ENCODE measurements around the gene SCIN. TPM values are rescaled to one million over a fixed set of nuclear protein-coding genes. Genes with fewer than 3 reads are reported as not detected.
"Not testable (repeated sequence)": the region's sequence is repeated elsewhere in the genome, so short reads cannot be mapped to it uniquely, and the experiment has no call there.

The SCIN gene
- total RNA-seq, result under 0.01 and 0.18 TPM in 2 replicates

DNA sequence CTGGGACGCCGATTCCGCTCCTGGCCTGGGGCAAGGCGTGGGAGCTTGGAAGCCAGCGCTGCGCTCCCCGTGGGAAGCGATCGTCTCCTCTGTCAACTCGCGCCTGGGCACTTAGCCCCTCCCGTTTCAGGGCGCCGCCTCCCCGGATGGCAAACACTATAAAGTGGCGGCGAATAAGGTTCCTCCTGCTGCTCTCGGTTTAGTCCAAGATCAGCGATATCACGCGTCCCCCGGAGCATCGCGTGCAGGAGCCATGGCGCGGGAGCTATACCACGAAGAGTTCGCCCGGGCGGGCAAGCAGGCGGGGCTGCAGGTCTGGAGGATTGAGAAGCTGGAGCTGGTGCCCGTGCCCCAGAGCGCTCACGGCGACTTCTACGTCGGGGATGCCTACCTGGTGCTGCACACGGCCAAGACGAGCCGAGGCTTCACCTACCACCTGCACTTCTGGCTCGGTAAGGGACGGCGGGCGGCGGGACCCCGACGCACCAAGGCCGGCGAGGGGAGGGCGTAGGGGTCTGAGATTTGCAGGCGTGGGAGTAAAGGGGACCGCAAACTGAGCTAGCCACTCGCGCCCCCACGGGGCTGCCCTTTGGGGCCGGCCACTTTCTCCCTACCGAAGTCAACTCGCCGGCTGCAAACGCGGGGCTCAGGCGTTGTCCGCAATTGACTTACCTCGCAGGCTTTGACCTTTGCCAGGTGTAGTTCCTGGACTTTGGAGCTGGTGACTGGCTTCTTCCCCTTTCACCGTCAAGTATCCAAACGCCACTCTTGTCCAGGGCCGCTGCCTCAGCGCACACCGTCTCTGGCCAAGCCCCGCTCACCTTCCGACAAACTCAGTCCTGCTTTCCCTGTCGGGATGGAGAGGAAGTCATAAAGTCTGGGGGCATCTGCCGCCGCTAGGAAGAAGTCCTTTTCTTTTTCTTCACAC lies at the start of gene SCIN:
SCIN (plus strand) TSS at position 187 of the 928 bp plus-strand sequence; CDS start at position 254, 67 bp downstream.
- DNase-seq (ENCODE audit: low read depth, low spot score), result no peak

DNA sequence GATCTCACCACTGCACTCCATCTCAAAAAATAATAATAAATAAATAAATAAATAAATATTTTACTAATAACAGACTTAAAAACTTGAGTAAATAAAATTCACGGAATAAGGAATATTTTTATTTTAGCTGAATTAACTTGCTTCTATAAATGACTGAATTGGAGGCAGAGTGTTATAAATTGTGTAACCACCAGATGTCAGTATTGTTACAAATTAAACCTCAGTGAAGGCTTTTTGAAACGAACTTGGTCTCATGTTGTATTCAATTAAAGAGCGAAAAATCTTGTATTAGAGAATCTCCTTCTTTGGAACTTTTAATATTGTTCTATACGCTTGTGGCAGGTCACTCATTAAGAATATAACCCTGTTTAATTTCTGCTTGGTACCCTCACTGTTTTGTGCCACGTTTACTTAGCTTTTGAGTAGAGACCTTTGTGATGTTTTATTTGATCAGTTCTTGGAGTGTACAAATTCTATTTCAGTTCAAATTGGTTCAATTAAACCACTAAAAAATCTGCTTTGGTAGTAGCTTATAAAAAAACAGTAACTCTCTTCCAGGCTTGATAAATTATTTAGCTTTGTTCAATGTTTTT lies 45.6 kb upstream of the SCIN start:
- DNase-seq (ENCODE audit: low read depth, low spot score), result peak; percentile 10

DNA sequence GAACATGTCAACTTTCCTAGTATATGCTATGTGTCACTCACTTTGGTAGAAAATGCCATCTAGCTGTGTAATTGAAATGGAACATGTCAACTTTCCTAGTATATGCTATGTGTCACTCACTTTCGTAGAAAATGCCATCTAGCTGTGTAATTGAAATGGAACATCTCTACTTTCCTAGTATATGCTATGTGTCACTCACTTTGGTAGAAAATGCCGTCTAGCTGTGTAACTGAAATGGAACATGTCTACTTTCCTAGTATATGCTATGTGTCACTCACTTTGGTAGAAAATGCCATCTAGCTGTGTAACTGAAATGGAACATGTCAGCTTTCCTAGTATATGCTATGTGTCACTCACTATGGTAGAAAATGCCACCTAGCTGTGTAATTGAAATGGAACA lies 43.8 kb upstream of the SCIN start:
- DNase-seq (ENCODE audit: low read depth, low spot score), result not testable (repeated sequence)

DNA sequence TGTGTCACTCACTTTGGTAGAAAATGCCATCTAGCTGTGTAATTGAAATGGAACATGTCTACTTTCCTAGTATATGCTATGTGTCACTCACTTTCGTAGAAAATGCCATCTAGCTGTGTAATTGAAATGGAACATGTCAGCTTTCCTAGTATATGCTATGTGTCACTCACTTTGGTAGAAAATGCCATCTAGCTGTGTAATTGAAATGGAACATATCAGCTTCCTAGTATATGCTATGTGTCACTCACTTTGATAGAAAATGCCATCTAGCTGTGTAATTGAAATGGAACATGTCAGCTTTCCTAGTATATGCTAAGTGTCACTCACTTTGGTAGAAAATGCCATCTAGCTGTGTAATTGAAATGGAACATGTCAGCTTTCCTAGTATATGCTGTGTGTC lies 42.9 kb upstream of the SCIN start:
- DNase-seq (ENCODE audit: low read depth, low spot score), result not testable (repeated sequence)

DNA sequence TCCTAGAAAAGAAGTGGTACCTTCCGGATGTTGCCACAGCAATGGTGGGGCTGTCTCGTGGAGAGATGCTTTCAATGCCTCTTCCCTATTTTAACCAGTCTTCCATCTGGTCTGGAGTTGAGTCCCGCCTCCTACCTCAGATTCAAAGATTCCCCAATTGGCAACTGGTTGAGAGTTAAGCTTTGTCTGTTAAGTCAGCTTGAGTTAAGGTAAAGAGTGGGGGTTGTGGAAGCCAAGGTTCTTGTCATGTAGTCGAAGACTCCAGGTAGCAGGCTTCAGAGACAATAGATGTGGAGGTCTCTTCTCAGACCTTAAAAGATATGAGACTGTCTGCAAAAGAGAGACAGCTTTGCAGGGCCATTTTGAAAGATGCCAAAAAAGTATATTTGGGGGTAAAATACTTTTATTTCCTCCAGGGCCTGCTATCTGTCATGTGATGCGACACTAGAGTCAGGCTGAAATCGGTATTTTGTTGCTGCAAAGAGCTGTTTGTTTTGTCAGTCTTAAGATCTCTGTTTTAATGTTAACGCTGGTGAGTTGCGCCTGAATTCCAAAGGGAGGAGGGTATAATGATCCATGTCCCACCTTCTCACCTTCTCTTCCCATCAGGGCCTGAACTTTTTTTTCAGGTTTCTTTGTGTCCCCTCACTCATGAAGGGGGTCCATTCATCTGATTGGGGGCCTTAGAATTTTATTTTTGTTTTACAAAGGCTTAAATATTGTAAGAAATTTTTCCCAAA lies 40.4 kb upstream of the SCIN start:
- DNase-seq (ENCODE audit: low read depth, low spot score), result no peak

DNA sequence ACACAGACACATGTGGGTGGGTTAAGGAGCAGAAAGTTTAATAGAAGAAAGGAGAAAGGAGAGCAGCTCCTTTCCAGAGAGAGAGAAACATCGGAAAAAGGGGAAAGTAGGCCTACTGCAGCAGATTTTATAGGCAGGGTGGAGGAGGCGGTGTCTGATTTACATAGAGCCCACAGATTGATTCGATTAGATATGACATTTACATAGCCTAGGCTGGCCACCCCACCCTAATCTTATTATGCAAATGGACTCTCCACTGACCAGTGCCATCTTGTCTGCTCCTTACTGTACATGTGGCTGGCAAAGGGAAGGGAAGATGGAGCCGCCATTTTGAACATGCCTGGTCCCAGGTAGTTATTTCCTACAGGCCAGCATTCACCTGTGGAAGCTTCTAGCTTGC lies 38.7 kb upstream of the SCIN start:
- DNase-seq (ENCODE audit: low read depth, low spot score), result no peak

DNA sequence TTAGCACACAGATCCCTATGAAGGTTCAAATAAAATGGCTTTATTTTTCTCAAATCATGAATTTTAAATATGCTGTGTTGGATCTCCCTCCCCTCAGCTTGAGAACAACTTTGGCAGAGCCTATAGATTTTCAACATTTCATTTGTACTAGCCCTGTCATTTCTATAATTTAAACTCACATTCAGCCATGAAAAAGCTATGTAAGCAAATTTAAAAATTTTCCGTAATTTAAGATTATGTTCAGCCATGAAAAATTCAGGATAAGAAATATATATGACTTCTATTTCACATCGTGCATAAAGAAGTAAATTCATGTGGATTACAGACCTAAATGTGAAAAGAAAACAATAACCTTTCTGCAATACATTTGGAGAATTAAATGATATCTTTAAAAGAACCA lies 36.5 kb upstream of the SCIN start:
- DNase-seq (ENCODE audit: low read depth, low spot score), result no peak

DNA sequence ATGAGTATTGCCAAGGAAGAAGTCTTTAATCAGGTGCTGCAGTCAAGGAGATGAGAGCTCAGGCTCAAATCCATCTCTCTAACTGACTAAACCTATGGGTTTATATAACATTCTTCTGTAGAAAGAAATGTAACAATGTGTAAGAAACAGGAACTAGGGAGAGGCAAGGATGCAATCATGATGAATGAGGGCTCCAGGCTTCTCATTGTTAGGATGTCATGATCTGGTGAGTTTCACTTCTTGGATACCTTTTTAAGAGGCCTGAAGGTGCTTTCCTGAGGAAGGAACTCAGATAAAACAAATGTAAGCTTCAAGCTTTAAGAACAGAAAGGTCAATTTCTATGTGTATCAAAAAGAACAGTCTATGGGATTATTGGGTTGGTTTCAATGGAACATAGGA lies 30.8 kb upstream of the SCIN start:
- DNase-seq (ENCODE audit: low read depth, low spot score), result no peak

DNA sequence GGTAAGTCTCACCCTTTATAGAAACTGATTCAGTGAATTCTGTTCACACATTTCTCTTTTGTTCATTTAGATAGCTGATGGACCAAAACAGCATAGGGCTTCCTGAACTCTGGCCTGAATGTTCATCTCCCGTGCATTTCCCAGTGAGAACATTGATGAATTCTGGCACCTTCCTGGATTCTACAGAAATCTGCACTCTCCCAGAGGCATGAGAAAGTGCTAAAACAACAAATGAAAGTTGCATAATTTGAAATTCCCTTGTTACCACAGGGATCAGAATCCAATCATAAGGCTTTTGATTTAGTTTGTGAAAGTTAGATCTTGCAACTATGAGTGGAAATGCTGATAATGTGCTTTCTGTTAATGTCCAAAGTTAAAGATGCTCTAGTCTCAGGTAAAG lies 29.7 kb upstream of the SCIN start:
- DNase-seq (ENCODE audit: low read depth, low spot score), result no peak

DNA sequence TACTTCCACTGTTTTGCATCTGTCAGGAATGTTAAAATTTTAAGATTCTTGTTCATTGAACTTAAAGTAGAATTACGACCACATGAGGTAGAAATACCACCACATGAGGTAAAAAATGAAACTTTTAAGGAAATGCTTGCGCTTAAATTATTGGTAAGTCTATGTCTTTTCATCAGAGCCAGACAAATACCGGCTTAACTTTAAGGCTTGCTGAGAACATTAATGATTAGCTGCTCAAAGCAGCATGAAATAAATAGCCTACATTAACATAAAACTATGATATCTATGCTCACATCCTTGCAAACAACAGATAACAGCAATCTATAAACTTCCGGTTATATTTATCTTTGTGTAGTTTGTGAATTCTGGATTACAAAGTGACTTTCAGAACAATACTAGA lies 26.9 kb upstream of the SCIN start:
- DNase-seq (ENCODE audit: low read depth, low spot score), result no peak

DNA sequence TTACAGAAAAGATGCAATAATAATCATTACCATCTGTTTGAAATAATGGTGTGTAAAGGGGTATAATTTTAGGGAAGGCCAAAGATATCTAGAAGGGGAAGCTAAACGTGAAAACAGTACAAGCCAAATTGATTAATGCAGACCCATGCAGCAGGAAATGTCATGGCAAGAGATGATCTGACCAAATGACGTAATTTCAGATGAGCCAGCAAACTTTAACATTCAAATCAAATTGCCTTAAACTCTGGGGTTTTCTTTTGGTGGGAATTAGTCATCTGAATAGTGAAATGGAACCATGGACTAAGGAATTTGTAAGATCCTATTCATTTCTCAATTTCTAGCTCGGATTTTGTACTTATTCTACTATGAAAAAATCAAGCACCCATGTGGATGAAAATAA lies 21.4 kb upstream of the SCIN start:
- no peak for DNase-seq (ENCODE audit: low read depth, low spot score)

DNA sequence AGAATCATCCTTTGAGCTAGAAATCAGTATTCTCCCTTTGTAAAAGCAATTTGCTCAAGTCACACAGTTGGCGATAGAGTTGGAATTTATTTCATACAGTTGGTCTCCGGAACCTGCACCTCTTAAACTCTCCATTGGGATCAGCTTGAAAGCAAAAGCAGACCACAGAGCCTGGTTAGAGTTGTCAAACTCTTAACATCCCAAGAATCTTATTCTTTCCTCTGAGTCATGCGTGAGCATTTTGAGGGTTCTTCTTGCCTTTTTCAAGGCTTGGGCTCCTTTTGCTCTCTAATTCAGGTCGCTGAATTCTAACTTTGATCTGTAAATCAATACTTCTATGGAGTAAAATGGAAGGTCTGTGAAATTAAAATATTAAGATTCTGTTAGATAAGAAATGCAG lies 19.6 kb upstream of the SCIN start:
- no peak for DNase-seq (ENCODE audit: low read depth, low spot score)

DNA sequence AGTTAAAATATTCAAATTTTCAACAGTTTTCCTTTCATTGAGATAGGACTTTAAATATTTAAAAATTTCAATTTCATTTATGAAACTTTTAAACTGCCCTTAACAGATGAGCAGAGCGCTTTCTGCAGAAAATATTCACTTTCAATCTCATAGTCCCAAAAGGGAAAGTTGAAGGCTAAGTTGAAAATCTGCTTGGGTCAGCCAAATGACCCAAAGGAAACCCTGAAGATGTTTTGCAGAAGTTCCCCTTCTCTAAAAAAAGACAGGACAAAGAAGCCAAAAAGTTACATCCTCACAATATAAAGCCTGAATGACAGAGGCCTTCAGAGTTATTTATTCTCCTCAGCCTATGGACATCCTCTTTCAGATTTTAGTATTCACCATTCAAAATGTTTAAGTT lies 17.6 kb upstream of the SCIN start:
- no peak for DNase-seq (ENCODE audit: low read depth, low spot score)

DNA sequence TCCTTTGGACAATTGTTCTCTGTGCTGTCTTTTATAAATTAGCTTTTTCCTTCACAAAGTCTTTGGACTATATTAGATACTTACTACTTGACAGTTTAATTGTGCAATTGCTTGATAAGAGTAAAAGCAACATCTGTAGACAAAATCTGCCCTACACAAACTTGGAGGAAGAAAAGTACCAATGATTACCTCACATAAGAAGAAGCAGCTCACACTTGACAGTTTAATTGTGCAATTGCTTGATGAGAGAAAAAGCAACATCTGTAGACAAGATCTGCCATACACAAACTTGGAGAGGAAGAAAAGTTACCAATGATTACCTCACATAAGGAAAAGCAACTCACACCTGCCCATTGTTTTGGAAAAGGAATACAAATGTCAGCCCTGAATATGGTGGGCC lies 17.1 kb upstream of the SCIN start:
- DNase-seq (ENCODE audit: low read depth, low spot score), result no peak

DNA sequence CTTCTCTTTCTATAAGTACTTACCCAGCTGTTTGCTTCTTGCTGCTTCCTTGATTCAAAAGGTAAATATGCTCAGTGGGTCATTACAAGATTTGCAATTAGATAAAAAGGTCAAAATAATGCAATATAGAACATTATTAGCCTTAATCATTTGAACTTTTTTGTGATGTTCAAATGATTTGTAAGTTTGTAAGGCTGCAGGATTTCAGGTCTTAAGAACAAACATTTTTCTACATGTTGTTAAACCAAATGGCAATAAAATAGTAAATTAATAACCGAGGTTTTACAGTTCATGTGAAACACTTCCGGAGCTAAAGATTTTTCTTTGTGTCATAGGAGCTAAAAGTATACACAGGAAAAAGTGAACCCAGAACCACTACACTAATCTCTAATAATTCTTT lies 16.2 kb upstream of the SCIN start:
- no peak for DNase-seq (ENCODE audit: low read depth, low spot score)

DNA sequence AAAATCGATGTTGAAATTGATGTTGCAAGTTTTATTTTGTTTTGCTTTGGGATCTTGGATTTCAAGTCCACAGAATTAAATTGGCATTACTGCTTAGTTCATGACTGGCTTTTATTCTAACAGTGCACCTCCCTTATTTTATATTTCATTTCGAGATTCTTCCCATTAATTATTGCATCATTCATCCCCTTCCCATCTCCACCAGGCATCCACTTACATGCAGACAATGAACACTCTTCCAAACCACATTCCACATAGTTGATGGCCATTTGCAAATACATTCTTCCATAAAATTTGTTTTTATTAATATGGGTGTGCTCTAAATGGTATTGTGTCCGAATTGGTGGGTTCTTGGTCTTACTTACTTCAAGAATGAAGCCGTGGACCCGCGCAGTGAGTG lies 15.6 kb upstream of the SCIN start:
- DNase-seq (ENCODE audit: low read depth, low spot score), result no peak

DNA sequence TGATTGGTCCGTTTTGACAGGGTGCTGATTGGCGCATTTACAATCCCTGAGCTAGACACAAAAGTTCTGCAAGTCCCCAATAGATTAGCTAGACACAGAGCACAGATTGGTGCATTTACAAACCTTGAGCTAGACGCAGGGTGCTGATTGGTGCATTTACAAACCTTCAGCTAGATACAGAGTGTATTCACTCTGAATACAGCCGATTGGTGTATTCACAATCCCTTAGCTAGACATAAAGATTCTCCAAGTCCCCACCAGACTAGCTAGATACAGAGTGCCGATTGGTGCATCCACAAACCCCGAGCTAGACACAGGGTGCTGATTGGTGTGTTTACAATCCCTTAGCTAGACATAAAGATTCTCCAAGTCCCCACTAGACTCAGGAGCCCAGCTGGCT lies 14.8 kb upstream of the SCIN start:
- not testable (repeated sequence) for DNase-seq (ENCODE audit: low read depth, low spot score)

DNA sequence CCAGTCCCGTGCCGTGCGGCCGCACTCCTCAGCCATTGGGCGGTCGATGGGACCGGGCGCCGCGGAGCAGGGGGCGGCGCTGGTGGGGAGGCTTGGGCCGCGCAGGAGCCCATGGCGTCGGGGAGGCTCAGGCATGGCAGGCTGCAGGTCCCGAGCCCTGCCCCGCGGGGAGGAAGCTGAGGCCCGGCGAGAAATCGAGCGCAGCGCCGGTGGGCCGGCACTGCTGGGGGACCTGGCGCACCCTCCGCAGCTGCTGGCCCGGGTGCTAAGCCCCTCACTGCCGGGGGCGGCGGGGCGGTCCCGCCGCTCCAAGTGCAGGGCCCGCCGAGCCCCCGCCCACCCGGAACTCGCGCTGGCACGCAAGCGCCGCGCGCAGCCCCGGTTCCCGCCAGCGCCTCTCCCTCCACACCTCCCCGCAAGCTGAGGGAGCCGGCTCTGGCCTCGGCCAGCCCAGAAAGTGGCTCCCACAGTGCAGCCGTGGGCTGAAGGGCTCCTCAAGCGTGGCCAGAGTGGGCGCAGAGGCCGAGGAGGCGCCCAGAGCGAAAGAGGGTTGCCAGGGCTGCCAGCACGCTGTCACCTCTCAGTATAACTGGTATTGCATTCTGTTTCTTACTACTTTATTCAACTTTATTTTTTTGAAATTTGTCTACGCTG lies 14.3 kb upstream of the SCIN start:
- DNase-seq (ENCODE audit: low read depth, low spot score), result not testable (repeated sequence)

DNA sequence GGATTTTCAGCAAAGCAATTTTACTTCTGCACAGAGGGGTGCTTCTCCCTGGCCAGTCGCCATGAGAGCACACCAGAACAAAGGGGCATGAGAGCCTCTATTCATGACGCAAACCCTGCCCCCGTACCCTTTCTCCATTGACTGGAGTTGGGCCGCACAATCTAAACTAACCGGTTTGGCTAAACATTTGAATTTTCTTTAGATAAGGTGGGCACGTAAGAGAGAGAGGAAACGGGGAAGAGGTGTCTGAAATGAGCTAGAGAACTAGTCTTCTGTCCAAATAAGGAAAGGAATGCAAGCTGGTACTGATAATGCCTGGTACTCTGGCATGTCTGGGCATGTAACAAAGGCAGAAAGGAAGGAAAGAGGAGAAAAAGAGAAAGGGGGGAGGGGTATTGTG lies 13.2 kb upstream of the SCIN start:
- DNase-seq (ENCODE audit: low read depth, low spot score), result no peak

DNA sequence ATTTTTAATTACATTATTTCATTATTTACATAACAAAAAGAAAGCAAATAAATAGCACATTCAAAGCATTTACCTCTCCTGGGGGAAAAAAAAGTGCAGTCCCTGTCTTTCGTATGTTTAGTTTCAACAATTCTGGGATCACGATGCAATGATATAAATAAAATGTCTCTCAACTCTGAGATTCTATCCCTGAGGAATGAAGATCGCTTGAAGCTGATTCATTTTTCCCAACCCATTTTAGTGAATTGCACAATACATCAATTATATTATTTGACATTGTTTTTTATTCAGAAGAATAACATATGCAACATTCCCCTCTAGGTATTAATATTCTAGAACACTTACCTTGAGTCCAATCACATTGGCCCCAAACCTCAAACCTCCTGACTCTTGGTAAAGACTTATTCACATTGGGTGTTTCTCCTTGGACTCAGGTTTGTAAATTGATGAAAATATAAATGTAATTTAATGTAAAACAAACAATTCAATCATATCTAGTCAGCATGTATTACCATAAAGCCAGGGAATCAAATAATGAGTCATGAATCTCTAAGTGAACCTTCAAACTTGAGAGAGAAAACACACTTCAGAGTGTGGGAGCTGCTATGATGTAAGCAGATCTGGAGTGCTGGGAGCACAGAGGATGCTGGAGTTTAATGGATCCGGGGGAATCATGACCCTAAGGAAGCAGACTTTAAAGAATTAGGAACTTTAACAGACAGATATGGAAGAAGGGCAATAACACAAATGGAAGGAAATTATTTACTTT lies 5.3 kb upstream of the SCIN start:
- no peak for DNase-seq (ENCODE audit: low read depth, low spot score)

DNA sequence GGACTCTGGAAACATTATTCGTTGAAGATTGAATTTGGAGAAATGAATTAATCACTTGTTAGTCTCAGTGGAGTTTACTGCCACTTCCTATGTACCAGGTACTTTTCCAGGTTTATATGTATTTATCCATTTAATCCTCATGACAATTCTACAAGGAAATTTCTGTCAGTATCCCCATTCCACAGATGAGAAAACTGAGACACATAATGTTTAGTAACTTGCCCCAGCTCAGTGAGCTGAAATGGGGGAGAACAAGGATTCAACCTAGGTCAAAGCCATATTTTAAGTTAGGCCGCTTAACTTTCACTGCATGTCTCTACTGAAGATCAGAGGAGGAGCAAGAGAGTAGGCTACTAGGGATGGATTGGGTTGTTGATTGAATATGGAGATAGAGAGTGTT lies 4.6 kb upstream of the SCIN start:
- DNase-seq (ENCODE audit: low read depth, low spot score), result no peak
